Type B pancreatic cell (in vitro differentiated cells): ENCODE measurements around the gene FCN2. TPM values are rescaled to one million over a fixed set of nuclear protein-coding genes. Genes with fewer than 3 reads are reported as not detected.

Source experiments
- DNase-seq: peaks from one replicate; pipeline ENCODE4 v3.0.0; 2021; ENCODE audit warnings: mixed read lengths; ENCODE audit not compliant: unreplicated experiment; ENCODE audit errors: extremely low spot score
- H3K27ac Mint-ChIP-seq: 2 replicates; pipeline ENCODE4 v1.8.0; 2021; ENCODE audit warnings: mild to moderate bottlenecking, mixed read lengths
- H3K27me3 Mint-ChIP-seq: 2 replicates; pipeline ENCODE4 v1.8.0; 2021; ENCODE audit warnings: mixed read lengths
- H3K36me3 Mint-ChIP-seq: 2 replicates; pipeline ENCODE4 v1.8.0; 2021; ENCODE audit warnings: mixed read lengths
- H3K4me1 Mint-ChIP-seq: one replicate; pipeline ENCODE4 v1.8.0; 2021; ENCODE audit warnings: mixed read lengths; ENCODE audit not compliant: unreplicated experiment
- H3K4me3 Mint-ChIP-seq: 2 replicates; pipeline ENCODE4 v1.8.0; 2021; ENCODE audit warnings: mild to moderate bottlenecking, mixed read lengths
- H3K9me3 Mint-ChIP-seq: 2 replicates; pipeline ENCODE4 v1.8.0; 2021; ENCODE audit warnings: mixed read lengths
- total RNA-seq: library from RNA; stranded (reverse); gene quantifications from 2 replicates; pipeline ENCODE4 v1.2.1, GENCODE V29; 2021; ENCODE audit warnings: low replicate concordance
- TF ChIP-seq, protein P1 (sequence below): fragments of 200-600 bp; sonication (generic); conservative IDR thresholded peaks from 2 replicates; pipeline ENCODE4 v1.5.0; 2021; ENCODE audit warnings: antibody characterized with exemption, mild to moderate bottlenecking

FCN2 gene
- total RNA-seq, 1 donor from 2014 or later, result not detected

- Mint-ChIP-seq H3K4me1 (no peaks in the 10 kb centered on the region), H3K9me3 (no peaks in the 10 kb centered on the region), H3K27ac (no peak overlapping the region), H3K36me3 (no peaks in the 10 kb centered on the region), H3K27me3 (peaks cover 8% of the 10 kb centered on the region), H3K4me3 (no peak overlapping the region)
- TF ChIP-seq, protein P1, sequence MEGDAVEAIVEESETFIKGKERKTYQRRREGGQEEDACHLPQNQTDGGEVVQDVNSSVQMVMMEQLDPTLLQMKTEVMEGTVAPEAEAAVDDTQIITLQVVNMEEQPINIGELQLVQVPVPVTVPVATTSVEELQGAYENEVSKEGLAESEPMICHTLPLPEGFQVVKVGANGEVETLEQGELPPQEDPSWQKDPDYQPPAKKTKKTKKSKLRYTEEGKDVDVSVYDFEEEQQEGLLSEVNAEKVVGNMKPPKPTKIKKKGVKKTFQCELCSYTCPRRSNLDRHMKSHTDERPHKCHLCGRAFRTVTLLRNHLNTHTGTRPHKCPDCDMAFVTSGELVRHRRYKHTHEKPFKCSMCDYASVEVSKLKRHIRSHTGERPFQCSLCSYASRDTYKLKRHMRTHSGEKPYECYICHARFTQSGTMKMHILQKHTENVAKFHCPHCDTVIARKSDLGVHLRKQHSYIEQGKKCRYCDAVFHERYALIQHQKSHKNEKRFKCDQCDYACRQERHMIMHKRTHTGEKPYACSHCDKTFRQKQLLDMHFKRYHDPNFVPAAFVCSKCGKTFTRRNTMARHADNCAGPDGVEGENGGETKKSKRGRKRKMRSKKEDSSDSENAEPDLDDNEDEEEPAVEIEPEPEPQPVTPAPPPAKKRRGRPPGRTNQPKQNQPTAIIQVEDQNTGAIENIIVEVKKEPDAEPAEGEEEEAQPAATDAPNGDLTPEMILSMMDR, result no peak
- DNase-seq, result no peak
These were observed 17.1 kb downstream of the FCN2 start for GRCh38 chr9:134897584-134898170.

GRCh38 chr9:134898319-134898718 is 17.7 kb downstream of the FCN2 start:
- TF ChIP-seq, protein P1, result no peak
- no peak overlapping the region for H3K27ac Mint-ChIP-seq
- no peak for DNase-seq
- H3K4me3 Mint-ChIP-seq, result no peak overlapping the region
- no peaks in the 10 kb centered on the region for H3K36me3 Mint-ChIP-seq
- H3K27me3 Mint-ChIP-seq, result peaks cover 6% of the 10 kb centered on the region
- H3K9me3 Mint-ChIP-seq, result no peaks in the 10 kb centered on the region
- H3K4me1 Mint-ChIP-seq, result no peaks in the 10 kb centered on the region

- Mint-ChIP-seq H3K4me1 (no peaks in the 10 kb centered on the region), H3K36me3 (no peaks in the 10 kb centered on the region), H3K27me3 (peaks cover 12% of the 10 kb centered on the region), H3K4me3 (no peak overlapping the region), H3K9me3 (no peaks in the 10 kb centered on the region), H3K27ac (no peak overlapping the region)
- no peak for DNase-seq
- TF ChIP-seq, protein P1, result no peak
These were observed 18.6 kb downstream of the FCN2 start for GRCh38 chr9:134899168-134899567.

GRCh38 chr9:134899818-134900217 is 19.2 kb downstream of the FCN2 start:
- Mint-ChIP-seq H3K36me3 (no peaks in the 10 kb centered on the region), H3K27me3 (peaks cover 13% of the 10 kb centered on the region), H3K9me3 (no peaks in the 10 kb centered on the region), H3K4me1 (no peaks in the 10 kb centered on the region), H3K4me3 (no peak overlapping the region), H3K27ac (no peak overlapping the region)
- TF ChIP-seq, protein P1, result no peak
- peak; percentile 13 for DNase-seq

GRCh38 chr9:134902936-134903335 is 22.3 kb downstream of the FCN2 start:
- DNase-seq, result no peak
- TF ChIP-seq, protein P1, result no peak
- H3K36me3 Mint-ChIP-seq, result no peaks in the 10 kb centered on the region
- H3K4me1 Mint-ChIP-seq, result no peaks in the 10 kb centered on the region
- H3K9me3 Mint-ChIP-seq, result no peaks in the 10 kb centered on the region
- peaks cover 10% of the 10 kb centered on the region for H3K27me3 Mint-ChIP-seq
- no peak overlapping the region for H3K27ac Mint-ChIP-seq
- no peak overlapping the region for H3K4me3 Mint-ChIP-seq
